ENCODE results near the gene LSS.

Gene LSS

GRCh38 chr21:46165098-46165497 is 63.5 kb downstream of the LSS start:
- no peak for DNase-seq

GRCh38 chr21:46163380-46163779 is 65.2 kb downstream of the LSS start:
- DNase-seq, result no peak

GRCh38 chr21:46161633-46162592 is 66.7 kb downstream of the LSS start:
- no peak for DNase-seq

- no peak for DNase-seq
These were observed 67.5 kb downstream of the LSS start for GRCh38 chr21:46160907-46161632.

- no peak for DNase-seq
These were observed 68.0 kb downstream of the LSS start for GRCh38 chr21:46160657-46160906.

GRCh38 chr21:46159841-46160656 is 68.5 kb downstream of the LSS start:
- DNase-seq, result no peak

GRCh38 chr21:46159390-46159789 is 69.2 kb downstream of the LSS start:
- no peak for DNase-seq

- no peak for DNase-seq
These were observed 69.8 kb downstream of the LSS start for GRCh38 chr21:46158666-46159300.

GRCh38 chr21:46157987-46158451 is 70.6 kb downstream of the LSS start:
- no peak for DNase-seq

GRCh38 chr21:46157396-46157986 is 71.1 kb downstream of the LSS start:
- no peak for DNase-seq

- DNase-seq, result no peak
These were observed 71.9 kb downstream of the LSS start for GRCh38 chr21:46156678-46157077.

- DNase-seq, result no peak
These were observed 72.3 kb downstream of the LSS start for GRCh38 chr21:46156378-46156645.

GRCh38 chr21:46155514-46156377 is 72.8 kb downstream of the LSS start, which contains the start of gene FTCD:
TSS of gene FTCD (minus strand) at chr21:46155579. CDS start at chr21:46155523, 56 bp downstream.
- no peak for DNase-seq

GRCh38 chr21:46154955-46155513 is 73.5 kb downstream of the LSS start:
- DNase-seq, result no peak

GRCh38 chr21:46154155-46154954 is 74.2 kb downstream of the LSS start:
- no peak for DNase-seq

GRCh38 chr21:46153247-46154154 is 75.1 kb downstream of the LSS start:
- no peak for DNase-seq

- DNase-seq, result no peak
These were observed 75.7 kb downstream of the LSS start for GRCh38 chr21:46152927-46153246.

GRCh38 chr21:46151989-46152926 is 76.3 kb downstream of the LSS start:
- no peak for DNase-seq
